Measurements from ENCODE around the gene HS3ST5. TPM values are rescaled to one million over a fixed set of nuclear protein-coding genes. Genes with fewer than 3 reads are reported as not detected.
A peak's percentile ranks its signal among the peaks of the same experiment; 100 is the strongest.

The HS3ST5 gene
- total RNA-seq, 1 donor from 2014 or later: 17.4 TPM

GRCh38 chr6:114364301-114364700, 21.5 kb upstream of the HS3ST5 start:
- Mint-ChIP-seq H3K36me3 (ENCODE audit: unreplicated experiment) (no peaks in the 10 kb centered on the region), H3K4me3 (ENCODE audit: unreplicated experiment) (peak overlapping the region; percentile 61), H3K27ac (ENCODE audit: unreplicated experiment) (peak overlapping the region; percentile 10), H3K4me1 (ENCODE audit: low read depth, unreplicated experiment) (peaks cover 9% of the 10 kb centered on the region), H3K9me3 (ENCODE audit: unreplicated experiment) (no peaks in the 10 kb centered on the region), H3K27me3 (ENCODE audit: unreplicated experiment) (no peaks in the 10 kb centered on the region)
- TF ChIP-seq CTCF (IDR thresholded peaks at IDR 0.05; ENCODE audit: partially characterized antibody, unreplicated experiment): no peak
- DNase-seq: peak; percentile 17

GRCh38 chr6:114362957-114363356, 20.1 kb upstream of the HS3ST5 start:
- Mint-ChIP-seq H3K36me3 (ENCODE audit: unreplicated experiment) (no peaks in the 10 kb centered on the region), H3K27me3 (ENCODE audit: unreplicated experiment) (no peaks in the 10 kb centered on the region), H3K4me1 (ENCODE audit: low read depth, unreplicated experiment) (peaks cover 9% of the 10 kb centered on the region), H3K9me3 (ENCODE audit: unreplicated experiment) (no peaks in the 10 kb centered on the region), H3K27ac (ENCODE audit: unreplicated experiment) (no peak overlapping the region), H3K4me3 (ENCODE audit: unreplicated experiment) (no peak overlapping the region)
- no peak for DNase-seq
- TF ChIP-seq CTCF (IDR thresholded peaks at IDR 0.05; ENCODE audit: partially characterized antibody, unreplicated experiment): no peak

- Mint-ChIP-seq H3K36me3 (ENCODE audit: unreplicated experiment) (no peaks in the 10 kb centered on the region), H3K9me3 (ENCODE audit: unreplicated experiment) (no peaks in the 10 kb centered on the region), H3K27ac (ENCODE audit: unreplicated experiment) (no peak overlapping the region), H3K4me3 (ENCODE audit: unreplicated experiment) (no peak overlapping the region), H3K4me1 (ENCODE audit: low read depth, unreplicated experiment) (peaks cover 9% of the 10 kb centered on the region), H3K27me3 (ENCODE audit: unreplicated experiment) (no peaks in the 10 kb centered on the region)
- DNase-seq: no peak
- TF ChIP-seq CTCF (IDR thresholded peaks at IDR 0.05; ENCODE audit: partially characterized antibody, unreplicated experiment): no peak
Observed at GRCh38 chr6:114362396-114362795, 19.6 kb upstream of the HS3ST5 start.

GRCh38 chr6:114361036-114361435, 18.2 kb upstream of the HS3ST5 start:
- DNase-seq: no peak
- Mint-ChIP-seq H3K4me3 (ENCODE audit: unreplicated experiment) (no peak overlapping the region), H3K27ac (ENCODE audit: unreplicated experiment) (no peak overlapping the region), H3K27me3 (ENCODE audit: unreplicated experiment) (no peaks in the 10 kb centered on the region), H3K36me3 (ENCODE audit: unreplicated experiment) (no peaks in the 10 kb centered on the region), H3K4me1 (ENCODE audit: low read depth, unreplicated experiment) (peaks cover 6% of the 10 kb centered on the region), H3K9me3 (ENCODE audit: unreplicated experiment) (no peaks in the 10 kb centered on the region)
- TF ChIP-seq CTCF (IDR thresholded peaks at IDR 0.05; ENCODE audit: partially characterized antibody, unreplicated experiment): no peak

- no peak for DNase-seq
- Mint-ChIP-seq H3K4me3 (ENCODE audit: unreplicated experiment) (no peak overlapping the region), H3K27ac (ENCODE audit: unreplicated experiment) (no peak overlapping the region), H3K9me3 (ENCODE audit: unreplicated experiment) (peaks cover 2% of the 10 kb centered on the region), H3K36me3 (ENCODE audit: unreplicated experiment) (no peaks in the 10 kb centered on the region), H3K4me1 (ENCODE audit: low read depth, unreplicated experiment) (no peaks in the 10 kb centered on the region), H3K27me3 (ENCODE audit: unreplicated experiment) (no peaks in the 10 kb centered on the region)
- TF ChIP-seq CTCF (IDR thresholded peaks at IDR 0.05; ENCODE audit: partially characterized antibody, unreplicated experiment): no peak
Observed at GRCh38 chr6:114355300-114355699, 12.5 kb upstream of the HS3ST5 start.

Measured in glutamatergic neuron (in vitro differentiated cells).